Spleen (tissue), 11 donors: Measurements from ENCODE around the gene DPP7. TPM values are rescaled to one million over a fixed set of nuclear protein-coding genes. Genes with fewer than 3 reads are reported as not detected.

Experiments
- DNase-seq: peaks from one replicate; pipeline ENCODE4 v3.0.0-alpha.2; 2020
- H3K27ac ChIP-seq, 8 donors: fragments of 200-600 bp; sonication (generic) in 7 of 8; 1 replicate in 4 of 8; 2 replicates in 4 of 8; pipeline versions ENCODE4 v1.5.0 to v1.8.0; 2016 to 2021; ENCODE audit warnings: inconsistent platforms in 4 of 8, mild to moderate bottlenecking in 4 of 8, moderate library complexity in 1 of 8
- H3K27me3 ChIP-seq, 7 donors: fragments of 200-600 bp; sonication (generic) in 6 of 7; replicated peaks in 1 of 7; 1 replicate in 4 of 7; 2 replicates in 3 of 7; pipeline versions ENCODE4 v1.5.0 to v1.8.0; 2016 to 2021; ENCODE audit warnings: inconsistent platforms in 3 of 7, mild to moderate bottlenecking in 1 of 7
- H3K36me3 ChIP-seq, 6 donors: fragments of 200-600 bp; sonication (generic) in 5 of 6; 1 replicate in 4 of 6; 2 replicates in 2 of 6; pipeline versions ENCODE4 v1.5.0 to v1.8.0; 2016 to 2021; ENCODE audit warnings: inconsistent platforms in 2 of 6
- H3K4me1 ChIP-seq, 6 donors: fragments of 200-600 bp; sonication (generic) in 5 of 6; 1 replicate in 3 of 6; 2 replicates in 3 of 6; pipeline versions ENCODE4 v1.5.0 to v1.8.0; 2016 to 2021; ENCODE audit warnings: inconsistent platforms in 3 of 6
- H3K4me3 ChIP-seq, 8 donors: fragments of 200-600 bp; sonication (generic) in 7 of 8; 1 replicate in 4 of 8; 2 replicates in 4 of 8; pipeline versions ENCODE4 v1.5.0 to v1.8.0; 2016 to 2021; ENCODE audit warnings: inconsistent platforms in 4 of 8, mild to moderate bottlenecking in 4 of 8, moderate library complexity in 2 of 8
- H3K9me3 ChIP-seq, 8 donors: fragments of 200-600 bp; sonication (generic) in 7 of 8; 1 replicate in 4 of 8; 2 replicates in 4 of 8; pipeline versions ENCODE4 v1.5.0 to v1.8.0; 2016 to 2021; ENCODE audit warnings: inconsistent platforms in 4 of 8
- POLR2A ChIP-seq, 3 donors: fragments of 450-650 bp; IDR thresholded peaks; one replicate each; pipeline ENCODE4 v1.5.1; 2017; ENCODE audit warnings: antibody characterized with exemption in 3 of 3, mild to moderate bottlenecking in 1 of 3
- POLR2AphosphoS5 ChIP-seq, 3 donors: sonication (generic); formaldehyde crosslinking; IDR thresholded peaks; one replicate each; pipeline ENCODE4 v1.5.1; 2017; ENCODE audit warnings: antibody characterized with exemption in 3 of 3
- WGBS, 5 donors: extraction: QIAGEN DNeasy Blood & Tissue Kit in 3 of 5; methylation state at CpG; one replicate each; pipeline versions ENCODE4 v1.1.5 to v1.1.7; 2013 to 2018; 5-methylcytosine and 5-hydroxymethylcytosine counted together
- intact Hi-C: fragments of 100-400 bp; cut with DNase I; formaldehyde crosslinking; loops from one replicate; pipeline ENCODE4 v1.15.0; 2023; ENCODE audit warnings: low total_unique reads
- polyA plus RNA-seq, 3 donors: library from polyadenylated mRNA; stranded (reverse); fragments of 200-250 nt; gene quantifications; one replicate each; pipeline ENCODE4 v1.2.1, GENCODE V29; 2013
- total RNA-seq, 7 donors: library from RNA; depleted of rRNA in 3 of 7; stranded (reverse); fragments of >200 nt in 3 of 7; fragmentation: NEBNext Ultra II Directional in 4 of 7; extraction: Animal tissue kit (Norgen Biotek cat#: 25700) in 4 of 7; gene quantifications; one replicate each; pipeline versions ENCODE4 v1.1.0 to v1.2.1, GENCODE V29; 2016 to 2021
- TF ChIP-seq, protein P1 (sequence below), 11 experiments: fragments of 200-600 bp in 7 of 11; fragments of 450-650 bp in 4 of 11; sonication (generic) in 4 of 11; IDR thresholded peaks in 8 of 11; conservative IDR thresholded peaks in 3 of 11; 1 replicate in 7 of 11; 2 replicates in 4 of 11; pipeline versions ENCODE4 v1.4.0 to v1.8.0; 2016 to 2021; ENCODE audit warnings: antibody characterized with exemption in 11 of 11, inconsistent platforms in 4 of 11, mild to moderate bottlenecking in 1 of 11
- donor health status: healthy with polysubstance abuse.
- donor health status: DM: no; HTN: no; CAD: no; lungs with moderate emphysema.
- donor health status: DM: no; HTN: no; CAD: no.
- donor health status: Bipolar disorder and iron deficiency.
- donor health status: healthy.
- donor health status: DM: no; HTN: no; CAD: no.
- donor health status: DM: yes; HTN: yes; CAD: no.

The DPP7 gene
- total and polyA plus RNA-seq, 10 donors = 105 to 536 (median 214) TPM

DNA sequence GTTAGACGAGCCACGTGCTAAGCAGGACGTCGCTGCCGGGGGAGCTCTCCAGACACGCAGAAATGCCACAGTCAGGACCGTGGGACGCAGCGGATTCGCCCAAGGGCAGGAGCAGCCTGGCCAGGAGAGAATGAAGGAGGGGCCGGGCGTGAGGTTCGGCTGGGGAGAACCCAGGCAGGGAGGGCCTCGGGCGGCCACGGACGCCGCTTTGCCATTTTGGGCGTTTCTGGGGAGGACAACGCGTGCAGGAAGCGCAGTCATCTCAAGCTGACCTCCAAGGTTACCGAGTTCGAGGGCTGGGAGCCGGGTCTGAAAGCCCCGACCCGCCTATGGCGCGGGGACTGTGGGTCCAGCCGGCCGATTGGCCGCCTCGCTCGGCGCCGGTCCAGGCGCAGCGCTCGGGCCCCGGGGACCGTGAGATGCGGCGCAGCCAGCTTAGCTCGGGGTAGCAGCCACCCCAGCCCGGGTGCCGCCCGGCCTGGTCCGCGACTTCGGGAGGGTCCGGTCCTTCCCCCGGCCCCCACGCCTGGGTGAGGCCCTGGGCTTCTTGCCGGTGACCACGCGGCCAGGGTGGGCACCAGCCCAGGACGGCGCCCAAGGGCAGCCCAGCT lies 28.5 kb downstream of the DPP7 start:
- TF ChIP-seq POLR2AphosphoS5 (IDR thresholded peaks at IDR 0.05) (peak; percentile 50 to 71 (median 59)), POLR2A (IDR thresholded peaks at IDR 0.05) (no peak)
- DNase-seq = peak; percentile 91
- intact Hi-C loops = no loop called here
- peaks cover 14 to 71% (median 35%) of the 10 kb centered on the region in 6 donors for H3K4me1 ChIP-seq
- WGBS, 5 donors = 0 to 1% (median 0%) methylated on average over 11 to 58 of the region's 58 CpGs
- H3K27ac ChIP-seq = peak overlapping the region; percentile 89 to 98 (median 96)
- H3K27me3 ChIP-seq = no peaks in the 10 kb centered on the region
- no peaks in the 10 kb centered on the region for H3K9me3 ChIP-seq
- peaks cover 0 to 54% (median 28%) of the 10 kb centered on the region in 6 donors for H3K36me3 ChIP-seq
- H3K4me3 ChIP-seq = peak overlapping the region; percentile 51 to 90 (median 79)

DNA sequence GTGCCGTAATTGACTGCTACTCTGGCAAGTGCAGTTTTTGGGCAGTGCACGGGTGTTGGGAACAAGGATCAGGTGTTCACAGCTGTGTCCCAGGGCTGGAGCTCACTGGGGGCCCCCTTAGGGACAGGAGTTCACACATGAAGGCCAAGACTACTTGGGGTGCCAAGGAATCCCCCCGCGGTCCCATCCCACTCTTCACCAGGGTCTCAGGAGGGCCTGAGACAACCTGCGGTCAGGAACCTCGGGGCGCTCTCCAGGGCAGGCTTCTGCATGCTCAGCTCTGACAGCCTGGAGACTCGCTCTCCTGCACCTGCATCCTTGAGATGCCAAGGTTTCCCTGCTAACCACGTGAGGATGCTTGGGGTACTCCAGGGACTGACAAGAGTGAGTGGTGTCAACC lies 30.0 kb downstream of the DPP7 start:
- Histone ChIP-seq H3K4me1 (peaks cover 14 to 74% (median 36%) of the 10 kb centered on the region in 6 donors), H3K4me3 (no peak overlapping the region), H3K27me3 (no peaks in the 10 kb centered on the region), H3K36me3 (peaks cover 0 to 54% (median 40%) of the 10 kb centered on the region in 6 donors), H3K9me3 (no peaks in the 10 kb centered on the region), H3K27ac (no peak overlapping the region)
- no peak for TF ChIP-seq POLR2A (IDR thresholded peaks at IDR 0.05)
- peak; percentile 10 to 54 (median 37) for TF ChIP-seq POLR2AphosphoS5 (IDR thresholded peaks at IDR 0.05)
- TF ChIP-seq, protein P1, sequence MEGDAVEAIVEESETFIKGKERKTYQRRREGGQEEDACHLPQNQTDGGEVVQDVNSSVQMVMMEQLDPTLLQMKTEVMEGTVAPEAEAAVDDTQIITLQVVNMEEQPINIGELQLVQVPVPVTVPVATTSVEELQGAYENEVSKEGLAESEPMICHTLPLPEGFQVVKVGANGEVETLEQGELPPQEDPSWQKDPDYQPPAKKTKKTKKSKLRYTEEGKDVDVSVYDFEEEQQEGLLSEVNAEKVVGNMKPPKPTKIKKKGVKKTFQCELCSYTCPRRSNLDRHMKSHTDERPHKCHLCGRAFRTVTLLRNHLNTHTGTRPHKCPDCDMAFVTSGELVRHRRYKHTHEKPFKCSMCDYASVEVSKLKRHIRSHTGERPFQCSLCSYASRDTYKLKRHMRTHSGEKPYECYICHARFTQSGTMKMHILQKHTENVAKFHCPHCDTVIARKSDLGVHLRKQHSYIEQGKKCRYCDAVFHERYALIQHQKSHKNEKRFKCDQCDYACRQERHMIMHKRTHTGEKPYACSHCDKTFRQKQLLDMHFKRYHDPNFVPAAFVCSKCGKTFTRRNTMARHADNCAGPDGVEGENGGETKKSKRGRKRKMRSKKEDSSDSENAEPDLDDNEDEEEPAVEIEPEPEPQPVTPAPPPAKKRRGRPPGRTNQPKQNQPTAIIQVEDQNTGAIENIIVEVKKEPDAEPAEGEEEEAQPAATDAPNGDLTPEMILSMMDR (IDR thresholded peaks at IDR 0.05 in 8 of 11, conservative IDR thresholded peaks at IDR 0.05 in 3 of 11) = no peak
- intact Hi-C loops = no loop called here
- 69 to 85% (median 81%) methylated on average over 7 to 9 of the region's 9 CpGs for WGBS, 5 donors
- peak; percentile 78 for DNase-seq

DNA sequence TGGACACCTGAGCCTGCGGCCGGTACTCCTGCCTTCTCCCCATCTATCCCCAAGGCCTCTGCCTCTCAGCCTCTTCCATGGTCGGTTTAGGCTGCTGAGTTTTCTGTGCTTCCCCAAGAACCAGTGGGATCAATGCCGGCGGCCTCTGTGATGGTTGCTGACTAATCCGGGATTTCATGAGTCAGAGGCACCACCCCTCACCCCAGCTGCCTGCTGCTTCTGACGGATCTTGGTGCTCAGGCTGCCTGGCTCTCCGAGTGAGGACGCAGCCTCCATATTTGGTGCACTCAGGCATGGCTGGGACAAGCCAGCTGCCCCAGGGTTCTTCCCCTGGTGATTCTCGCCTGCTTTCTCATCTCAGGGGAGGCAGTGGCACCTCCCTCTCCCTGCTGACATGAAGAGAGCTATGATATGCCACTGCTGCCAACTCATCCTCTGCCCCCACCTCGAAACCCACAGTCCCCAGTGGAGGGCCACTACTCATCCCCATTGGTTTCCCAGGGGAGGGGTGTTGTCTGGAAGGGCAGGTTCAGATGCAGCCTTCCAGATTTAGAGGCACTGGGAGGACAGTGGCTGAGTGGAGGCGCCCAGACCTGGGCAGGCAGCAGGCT lies 31.0 kb downstream of the DPP7 start:
- peak overlapping the region in 4 of 8 donors; percentile 8 to 23 (median 16) for H3K27ac ChIP-seq

DNA sequence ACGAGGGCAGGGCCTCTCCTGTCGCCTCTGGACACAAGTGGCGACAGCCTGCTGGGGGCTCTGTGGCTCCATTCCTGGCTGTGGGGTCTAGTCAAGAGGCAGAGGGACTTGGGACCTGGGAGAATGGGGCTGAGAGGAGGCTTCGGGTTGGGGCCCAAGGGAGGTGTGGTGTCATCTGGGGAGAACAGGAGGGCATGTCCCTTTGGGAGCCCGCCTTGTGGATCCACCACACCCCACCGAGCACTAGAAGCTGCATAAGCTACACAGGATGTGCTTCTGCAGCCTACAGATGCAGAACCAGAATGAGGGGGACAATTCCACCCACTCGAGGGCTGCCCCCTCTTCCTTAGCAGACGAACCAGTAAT lies 31.6 kb downstream of the DPP7 start:
- WGBS, 5 donors = 70 to 85% (median 80%) methylated on average over 5 to 8 of the region's 8 CpGs
- intact Hi-C loops = no loop called here

More for the DNA sequence above, 31.0 kb downstream of the DPP7 start:
- intact Hi-C loops = no loop called here
- H3K9me3 ChIP-seq = no peaks in the 10 kb centered on the region
- peaks cover 0 to 55% (median 44%) of the 10 kb centered on the region in 6 donors for H3K36me3 ChIP-seq
- DNase-seq = no peak
- 60 to 80% (median 76%) methylated on average over 11 to 12 of the region's 12 CpGs for WGBS, 5 donors
- no peak overlapping the region for H3K4me3 ChIP-seq
- H3K4me1 ChIP-seq = peaks cover 18 to 74% (median 41%) of the 10 kb centered on the region in 6 donors
- TF ChIP-seq, protein P1 (IDR thresholded peaks at IDR 0.05 in 8 of 11, conservative IDR thresholded peaks at IDR 0.05 in 3 of 11) = no peak
- no peak for TF ChIP-seq POLR2A (IDR thresholded peaks at IDR 0.05)
- peak in 2 of 3 donors; percentile 29 to 38 for TF ChIP-seq POLR2AphosphoS5 (IDR thresholded peaks at IDR 0.05)
- H3K27me3 ChIP-seq = no peaks in the 10 kb centered on the region

More for the DNA sequence above, 31.6 kb downstream of the DPP7 start:
- Histone ChIP-seq H3K27me3 (peaks cover 0 to 5% (median 0%) of the 10 kb centered on the region in 7 donors), H3K4me1 (peaks cover 20 to 74% (median 44%) of the 10 kb centered on the region in 6 donors), H3K4me3 (no peak overlapping the region), H3K27ac (peak overlapping the region in 1 of 8 donors; percentile 19), H3K9me3 (no peaks in the 10 kb centered on the region), H3K36me3 (peaks cover 0 to 57% (median 44%) of the 10 kb centered on the region in 6 donors)
- TF ChIP-seq, protein P1 (IDR thresholded peaks at IDR 0.05 in 8 of 11, conservative IDR thresholded peaks at IDR 0.05 in 3 of 11) = no peak
- no peak for TF ChIP-seq POLR2A (IDR thresholded peaks at IDR 0.05)
- TF ChIP-seq POLR2AphosphoS5 (IDR thresholded peaks at IDR 0.05) = no peak
- DNase-seq = no peak
